ENCODE results near the gene CLMP. TPM values are rescaled to one million over a fixed set of nuclear protein-coding genes. Genes with fewer than 3 reads are reported as not detected.
"Not testable (repeated sequence)": the region's sequence is repeated elsewhere in the genome, so short reads cannot be mapped to it uniquely, and the experiment has no call there.

CLMP gene
- total and polyA plus RNA-seq, 4 donors = 12.9 to 33.8 (median 21.4) TPM

- Histone ChIP-seq H3K27ac (ENCODE audit: low read depth, low read length) (no peak overlapping the region), H3K36me3 (ENCODE audit: control insufficient read depth, insufficient read depth, low read length) (peaks cover 8% of the 10 kb centered on the region), H3K27me3 (ENCODE audit: control insufficient read depth, insufficient read depth, low read length) (no peaks in the 10 kb centered on the region), H3K4me3 (ENCODE audit: low read depth, low read length) (no peak overlapping the region), H3K9me3 (ENCODE audit: control insufficient read depth, insufficient read depth, low read length) (no peaks in the 10 kb centered on the region), H3K4me1 (ENCODE audit: control insufficient read depth, insufficient read depth, low read length) (peaks cover 4% of the 10 kb centered on the region)
- no peak for DNase-seq (ENCODE audit: low read depth in 4 of 6, low spot score in 6 of 6)
- no CpG with 5 or more reads among the region's 2 CpGs for WGBS (ENCODE audit: insufficient coverage)
Observed at GRCh38 chr11:123065621-123066020, 129.4 kb downstream of the CLMP start.

- WGBS (ENCODE audit: insufficient coverage) = no CpG with 5 or more reads among the region's 9 CpGs
- peaks cover 18% of the 10 kb centered on the region for H3K36me3 ChIP-seq (ENCODE audit: control insufficient read depth, insufficient read depth, low read length)
- peak overlapping the region; percentile 100 for H3K4me3 ChIP-seq (ENCODE audit: low read depth, low read length)
- H3K27me3 ChIP-seq (ENCODE audit: control insufficient read depth, insufficient read depth, low read length) = no peaks in the 10 kb centered on the region
- peaks cover 12% of the 10 kb centered on the region for H3K4me1 ChIP-seq (ENCODE audit: control insufficient read depth, insufficient read depth, low read length)
- DNase-seq (ENCODE audit: low read depth in 4 of 6, low spot score in 6 of 6) = no peak
- H3K27ac ChIP-seq (ENCODE audit: low read depth, low read length) = peak overlapping the region; percentile 100
- H3K9me3 ChIP-seq (ENCODE audit: control insufficient read depth, insufficient read depth, low read length) = no peaks in the 10 kb centered on the region
Observed at GRCh38 chr11:123063826-123064657, 131.0 kb downstream of the CLMP start.

DNA sequence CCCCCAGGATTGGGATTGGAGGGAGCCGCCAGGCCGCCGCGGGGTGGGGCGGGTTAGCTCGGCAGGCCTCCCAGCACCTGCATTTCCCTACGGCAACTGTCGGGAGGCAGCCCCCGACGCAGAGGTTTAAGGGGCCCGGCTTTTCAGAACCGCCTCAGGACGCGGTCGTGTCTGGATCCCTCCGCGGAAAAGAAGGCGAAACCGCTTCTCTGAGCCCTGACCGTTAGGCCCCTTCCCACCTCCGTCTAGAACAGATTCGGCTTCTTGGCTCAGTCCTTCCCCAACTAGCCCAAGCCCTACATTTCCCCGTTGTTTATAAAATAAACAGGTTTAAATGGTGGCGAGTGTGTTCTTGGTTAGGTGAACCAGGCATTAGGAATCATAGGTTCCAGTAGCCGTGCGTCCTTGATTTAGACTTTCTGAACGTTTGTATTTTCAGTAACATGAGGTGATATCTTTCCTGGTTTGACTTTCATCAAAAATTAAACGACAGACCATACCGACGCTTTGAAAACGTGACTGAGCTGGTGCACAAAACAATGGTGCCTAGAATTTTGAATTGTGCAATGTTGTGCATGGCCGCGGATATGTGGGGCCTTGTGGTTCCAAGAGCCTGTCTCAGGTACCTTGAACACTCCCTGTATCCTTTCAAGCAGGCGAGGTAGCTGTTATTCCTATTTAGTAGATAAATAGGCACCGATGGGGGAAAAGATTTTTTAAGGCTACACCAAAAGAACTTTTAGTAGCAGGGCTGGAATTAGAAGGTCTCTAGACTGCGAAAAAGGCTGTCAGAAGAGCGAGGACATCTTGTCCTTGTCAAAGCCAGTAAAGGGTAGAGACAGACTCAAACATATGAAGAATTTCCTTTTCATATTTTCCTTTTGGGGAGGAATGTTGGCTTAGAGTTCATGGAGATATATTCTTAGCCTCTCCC is 131.9 kb downstream of the CLMP start:
- Histone ChIP-seq H3K27me3 (ENCODE audit: control insufficient read depth, insufficient read depth, low read length) (no peaks in the 10 kb centered on the region), H3K27ac (ENCODE audit: low read depth, low read length) (peak overlapping the region; percentile 100), H3K36me3 (ENCODE audit: control insufficient read depth, insufficient read depth, low read length) (peaks cover 26% of the 10 kb centered on the region), H3K4me3 (ENCODE audit: low read depth, low read length) (peak overlapping the region; percentile 100), H3K9me3 (ENCODE audit: control insufficient read depth, insufficient read depth, low read length) (no peaks in the 10 kb centered on the region), H3K4me1 (ENCODE audit: control insufficient read depth, insufficient read depth, low read length) (peaks cover 15% of the 10 kb centered on the region)
- under 1% methylated on average over 27 of the region's 37 CpGs for WGBS (ENCODE audit: insufficient coverage)
- DNase-seq (ENCODE audit: low read depth in 4 of 6, low spot score in 6 of 6) = peak in 4 of 6 donors; percentile 56 to 88 (median 84)

GRCh38 chr11:123062158-123062891 is 132.7 kb downstream of the CLMP start:
- peak overlapping the region; percentile 100 for H3K4me3 ChIP-seq (ENCODE audit: low read depth, low read length)
- peak overlapping the region; percentile 100 for H3K27ac ChIP-seq (ENCODE audit: low read depth, low read length)
- no peaks in the 10 kb centered on the region for H3K9me3 ChIP-seq (ENCODE audit: control insufficient read depth, insufficient read depth, low read length)
- H3K27me3 ChIP-seq (ENCODE audit: control insufficient read depth, insufficient read depth, low read length) = no peaks in the 10 kb centered on the region
- peaks cover 18% of the 10 kb centered on the region for H3K4me1 ChIP-seq (ENCODE audit: control insufficient read depth, insufficient read depth, low read length)
- peak; percentile 95 to 100 (median 98) for DNase-seq (ENCODE audit: low read depth in 4 of 6, low spot score in 6 of 6)
- peaks cover 33% of the 10 kb centered on the region for H3K36me3 ChIP-seq (ENCODE audit: control insufficient read depth, insufficient read depth, low read length)
- WGBS (ENCODE audit: insufficient coverage) = 0% methylated on average over 56 of the region's 63 CpGs

GRCh38 chr11:123061403-123062157 is 133.5 kb downstream of the CLMP start, which contains the start of gene HSPA8:
Gene HSPA8, minus strand, starts transcription at chr11:123062136. Its CDS starts 812 bp downstream, at chr11:123061324.
- H3K9me3 ChIP-seq (ENCODE audit: control insufficient read depth, insufficient read depth, low read length) = no peaks in the 10 kb centered on the region
- H3K4me1 ChIP-seq (ENCODE audit: control insufficient read depth, insufficient read depth, low read length) = peaks cover 18% of the 10 kb centered on the region
- no peaks in the 10 kb centered on the region for H3K27me3 ChIP-seq (ENCODE audit: control insufficient read depth, insufficient read depth, low read length)
- peaks cover 40% of the 10 kb centered on the region for H3K36me3 ChIP-seq (ENCODE audit: control insufficient read depth, insufficient read depth, low read length)
- peak within 1 kb of the TSS; percentile 100 for H3K4me3 ChIP-seq (ENCODE audit: low read depth, low read length)
- 0% methylated on average over 45 of the region's 45 CpGs for WGBS (ENCODE audit: insufficient coverage)
- peak within 1 kb of the TSS; percentile 100 for H3K27ac ChIP-seq (ENCODE audit: low read depth, low read length)
- peak in 2 of 6 donors; percentile 78 to 83 for DNase-seq (ENCODE audit: low read depth in 4 of 6, low spot score in 6 of 6)

GRCh38 chr11:123060277-123061000 is 134.6 kb downstream of the CLMP start:
- Histone ChIP-seq H3K4me3 (ENCODE audit: low read depth, low read length) (peak overlapping the region; percentile 100), H3K36me3 (ENCODE audit: control insufficient read depth, insufficient read depth, low read length) (peaks cover 48% of the 10 kb centered on the region), H3K4me1 (ENCODE audit: control insufficient read depth, insufficient read depth, low read length) (peaks cover 18% of the 10 kb centered on the region), H3K27ac (ENCODE audit: low read depth, low read length) (peak overlapping the region; percentile 13), H3K27me3 (ENCODE audit: control insufficient read depth, insufficient read depth, low read length) (no peaks in the 10 kb centered on the region), H3K9me3 (ENCODE audit: control insufficient read depth, insufficient read depth, low read length) (no peaks in the 10 kb centered on the region)
- WGBS (ENCODE audit: insufficient coverage) = 1% methylated on average over 7 of the region's 8 CpGs
- no peak for DNase-seq (ENCODE audit: low read depth in 4 of 6, low spot score in 6 of 6)

DNA sequence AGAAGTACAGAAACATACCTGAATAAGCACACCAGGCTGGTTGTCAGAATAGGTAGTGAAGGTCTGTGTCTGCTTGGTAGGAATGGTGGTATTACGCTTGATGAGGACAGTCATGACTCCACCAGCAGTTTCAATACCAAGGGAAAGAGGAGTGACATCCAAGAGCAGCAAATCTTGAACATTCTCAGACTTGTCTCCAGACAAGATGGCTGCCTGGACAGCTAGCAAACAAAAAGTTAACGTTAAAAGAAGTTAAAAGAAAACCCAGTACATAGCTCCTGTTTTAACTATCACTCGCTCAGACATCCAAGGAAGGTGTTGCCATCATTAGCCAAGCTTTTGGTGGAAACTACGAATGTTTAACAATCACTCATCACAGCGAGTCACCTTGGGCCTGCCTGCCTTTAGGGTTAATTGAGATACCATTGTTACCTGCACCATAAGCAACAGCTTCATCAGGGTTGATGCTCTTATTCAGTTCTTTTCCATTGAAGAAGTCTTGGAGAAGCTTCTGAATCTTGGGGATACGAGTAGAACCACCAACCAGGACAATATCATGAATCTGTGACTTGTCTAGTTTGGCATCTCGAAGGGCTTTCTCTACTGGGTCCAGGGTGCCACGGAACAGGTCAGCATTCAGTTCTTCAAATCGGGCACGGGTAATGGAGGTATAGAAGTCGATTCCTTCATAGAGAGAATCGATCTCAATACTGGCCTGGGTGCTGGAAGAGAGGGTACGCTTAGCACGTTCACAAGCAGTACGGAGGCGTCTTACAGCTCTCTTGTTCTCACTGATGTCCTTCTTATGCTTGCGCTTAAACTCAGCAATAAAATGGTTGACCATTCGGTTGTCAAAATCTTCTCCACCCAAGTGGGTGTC is 135.8 kb downstream of the CLMP start:
- not testable (repeated sequence) for DNase-seq (ENCODE audit: low read depth in 4 of 6, low spot score in 6 of 6); H3K27me3 ChIP-seq (ENCODE audit: control insufficient read depth, insufficient read depth, low read length); H3K27ac ChIP-seq (ENCODE audit: low read depth, low read length); H3K9me3 ChIP-seq (ENCODE audit: control insufficient read depth, insufficient read depth, low read length)
- Histone ChIP-seq H3K4me3 (ENCODE audit: low read depth, low read length) (peak overlapping the region; percentile 100), H3K36me3 (ENCODE audit: control insufficient read depth, insufficient read depth, low read length) (peaks cover 53% of the 10 kb centered on the region), H3K4me1 (ENCODE audit: control insufficient read depth, insufficient read depth, low read length) (peaks cover 18% of the 10 kb centered on the region)
- 52% methylated on average over 11 of the region's 18 CpGs for WGBS (ENCODE audit: insufficient coverage)

Measured in spinal cord (tissue), 10 donors.